Adrenal gland (tissue), 5 donors: Measurements from ENCODE around the gene SCP2.

ENCODE experiments used
- CTCF ChIP-seq, 6 experiments: fragments of 450-650 bp in 4 of 6; fragments of 200-600 bp in 2 of 6; sonication (generic) in 1 of 6; IDR thresholded peaks; 1 replicate in 5 of 6; 2 replicates in 1 of 6; pipeline versions ENCODE4 v1.5.1 to v1.8.0; 2016 to 2021; ENCODE audit warnings: antibody characterized with exemption in 6 of 6, mild to moderate bottlenecking in 2 of 6, moderate library complexity in 1 of 6
- POLR2A ChIP-seq, 2 donors: fragments of 450-650 bp; IDR thresholded peaks; one replicate each; pipeline ENCODE4 v1.6.1; 2017; ENCODE audit warnings: antibody characterized with exemption in 2 of 2, mild to moderate bottlenecking in 2 of 2, moderate library complexity in 1 of 2
- donor health status: DM: no; HTN: no; CAD: no.

GRCh38 chr1:53093778-53094532 lies 166.9 kb downstream of the SCP2 start:
- TF ChIP-seq CTCF (IDR thresholded peaks at IDR 0.05) (no peak), POLR2A (IDR thresholded peaks at IDR 0.05) (no peak)
